GM12875 (cell line): ENCODE data around the gene SIRT6.
"Not testable (repeated sequence)": the region's sequence is repeated elsewhere in the genome, so short reads cannot be mapped to it uniquely, and the experiment has no call there.

Experiments
- H3K4me3 ChIP-seq: one replicate; pipeline ENCODE4 v1.5.1; 2011; ENCODE audit warnings: low read depth, low read length, control low read depth
- TF ChIP-seq, protein P1 (sequence below): IDR thresholded peaks from 2 replicates; pipeline ENCODE4 v1.5.1; 2011; ENCODE audit warnings: low read depth, mild to moderate bottlenecking, control low read depth, inconsistent platforms, low read length, moderate library complexity, borderline replicate concordance; ENCODE audit not compliant: insufficient read depth

The SIRT6 gene

DNA sequence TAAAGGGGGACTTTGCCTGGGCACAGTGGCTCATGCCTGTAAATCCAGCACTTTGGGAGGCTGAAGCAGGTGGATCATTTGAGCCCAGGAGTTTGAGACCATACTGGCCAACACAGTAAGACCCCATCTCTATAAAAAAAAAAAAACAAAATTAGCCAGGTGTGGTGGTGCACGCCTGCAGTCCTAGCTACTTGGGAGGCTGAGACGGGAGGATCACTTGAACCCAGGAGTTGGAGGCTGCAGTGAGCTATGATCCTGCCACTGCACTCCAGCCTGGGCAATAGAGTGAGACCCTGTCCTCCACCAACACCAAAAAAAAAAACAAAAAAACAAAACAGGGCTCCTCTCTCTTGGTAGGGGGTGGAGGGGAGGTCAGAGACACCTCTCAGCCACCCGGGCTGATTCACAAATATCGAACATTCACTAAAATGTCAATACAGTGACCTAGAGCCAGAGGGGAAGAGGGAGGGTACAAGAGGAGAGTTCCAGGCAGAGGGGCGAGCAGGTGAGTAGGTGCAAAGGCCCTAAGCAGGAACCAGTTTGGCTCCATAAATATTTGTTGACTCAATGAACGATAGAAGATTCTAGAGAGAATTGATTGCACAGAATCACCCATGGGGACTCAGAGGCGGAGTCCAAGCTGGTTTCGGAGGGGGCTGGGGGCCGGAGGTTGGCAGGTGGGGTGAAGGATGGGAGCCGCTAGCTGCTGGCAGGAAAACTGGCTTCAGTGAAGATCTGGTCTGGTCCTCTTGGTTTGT is 29.9 kb downstream of the SIRT6 start:
- TF ChIP-seq, protein P1, sequence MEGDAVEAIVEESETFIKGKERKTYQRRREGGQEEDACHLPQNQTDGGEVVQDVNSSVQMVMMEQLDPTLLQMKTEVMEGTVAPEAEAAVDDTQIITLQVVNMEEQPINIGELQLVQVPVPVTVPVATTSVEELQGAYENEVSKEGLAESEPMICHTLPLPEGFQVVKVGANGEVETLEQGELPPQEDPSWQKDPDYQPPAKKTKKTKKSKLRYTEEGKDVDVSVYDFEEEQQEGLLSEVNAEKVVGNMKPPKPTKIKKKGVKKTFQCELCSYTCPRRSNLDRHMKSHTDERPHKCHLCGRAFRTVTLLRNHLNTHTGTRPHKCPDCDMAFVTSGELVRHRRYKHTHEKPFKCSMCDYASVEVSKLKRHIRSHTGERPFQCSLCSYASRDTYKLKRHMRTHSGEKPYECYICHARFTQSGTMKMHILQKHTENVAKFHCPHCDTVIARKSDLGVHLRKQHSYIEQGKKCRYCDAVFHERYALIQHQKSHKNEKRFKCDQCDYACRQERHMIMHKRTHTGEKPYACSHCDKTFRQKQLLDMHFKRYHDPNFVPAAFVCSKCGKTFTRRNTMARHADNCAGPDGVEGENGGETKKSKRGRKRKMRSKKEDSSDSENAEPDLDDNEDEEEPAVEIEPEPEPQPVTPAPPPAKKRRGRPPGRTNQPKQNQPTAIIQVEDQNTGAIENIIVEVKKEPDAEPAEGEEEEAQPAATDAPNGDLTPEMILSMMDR = no peak
- no peak overlapping the region for H3K4me3 ChIP-seq

- TF ChIP-seq, protein P1 = no peak
- no peak overlapping the region for H3K4me3 ChIP-seq
Measured at GRCh38 chr19:4151623-4152022, 30.7 kb downstream of the SIRT6 start.

DNA sequence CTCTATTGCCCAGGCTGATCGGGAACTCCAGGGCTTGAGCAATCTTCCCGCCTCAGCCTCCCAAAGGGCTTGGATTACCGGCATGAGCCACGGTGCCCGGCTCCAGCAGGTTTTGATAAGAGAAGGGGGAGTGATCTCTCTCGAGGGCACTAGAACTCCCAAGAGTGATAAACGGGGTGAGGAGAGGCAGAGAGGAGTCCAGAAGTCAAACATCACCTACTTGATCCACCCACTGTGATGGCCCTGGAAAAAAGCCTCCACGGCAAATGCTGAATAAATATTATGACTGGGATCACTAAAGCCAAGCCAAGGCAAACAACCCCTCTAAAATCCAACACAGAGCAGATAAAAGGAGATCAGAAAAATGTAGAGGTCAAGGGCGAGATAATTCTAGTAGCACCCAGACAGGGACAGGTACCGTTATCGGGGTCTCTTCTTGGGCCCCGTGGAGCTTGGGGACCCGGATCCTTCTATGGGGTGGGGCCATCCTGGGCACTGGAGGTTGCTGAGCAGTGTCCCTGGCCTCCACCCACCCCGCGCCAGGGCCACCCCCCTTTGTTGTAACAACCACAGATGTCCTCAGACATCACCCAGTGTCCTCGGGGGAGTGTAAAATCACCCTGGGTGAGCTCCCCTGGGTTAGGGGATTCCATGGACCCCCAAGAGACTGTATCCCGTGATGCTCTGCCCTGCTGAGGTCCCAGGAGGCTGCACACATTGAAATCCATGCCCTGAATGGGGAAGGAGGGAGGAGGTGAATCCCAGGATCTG is 32.7 kb downstream of the SIRT6 start:
- H3K4me3 ChIP-seq = no peak overlapping the region
- TF ChIP-seq, protein P1 = no peak

DNA sequence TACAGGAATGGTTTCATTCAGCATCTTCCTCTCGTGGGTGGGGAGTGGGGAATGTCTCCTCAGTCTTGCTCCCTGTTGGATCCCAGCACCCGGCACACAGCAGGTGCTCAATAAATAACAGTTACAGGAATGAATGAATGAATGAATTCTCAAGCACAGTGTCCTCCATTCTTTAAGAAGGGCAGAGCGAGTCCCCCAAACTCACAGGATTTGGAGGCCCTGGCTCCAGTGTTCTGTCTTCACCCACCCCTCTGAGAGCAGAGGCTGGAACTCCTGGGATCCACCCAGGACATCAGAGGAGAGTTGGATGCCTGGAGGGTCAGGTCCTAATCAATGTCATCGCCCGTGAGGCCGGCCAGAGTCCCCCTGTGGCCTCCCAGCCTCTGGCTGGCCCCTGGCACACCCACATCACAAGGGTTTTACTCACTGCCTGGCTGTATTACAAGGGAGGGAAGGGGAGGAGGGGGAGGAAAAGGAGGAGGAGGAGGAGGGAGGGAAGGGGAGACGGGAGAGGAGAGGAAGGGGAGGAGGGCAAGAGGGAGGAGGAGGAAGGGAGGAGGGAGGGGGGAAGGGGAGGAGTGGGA is 37.6 kb downstream of the SIRT6 start:
- TF ChIP-seq, protein P1 = no peak
- H3K4me3 ChIP-seq = no peak overlapping the region

GRCh38 chr19:4142916-4143315 is 39.4 kb downstream of the SIRT6 start:
- not testable (repeated sequence) for H3K4me3 ChIP-seq

- no peak overlapping the region for H3K4me3 ChIP-seq
- TF ChIP-seq, protein P1 = peak; percentile 75
Measured at GRCh38 chr19:4140237-4140711, 42.1 kb downstream of the SIRT6 start.

GRCh38 chr19:4139614-4140236 is 42.6 kb downstream of the SIRT6 start:
- H3K4me3 ChIP-seq = no peak overlapping the region
- TF ChIP-seq, protein P1 = peak; percentile 93
